Measurements from ENCODE around the gene MEF2A.

MEF2A gene

GRCh38 chr15:99763827-99764226 is 198.0 kb downstream of the MEF2A start:
- DNase-seq (ENCODE audit: low read depth in 2 of 2) = no peak

GRCh38 chr15:99764522-99764921 is 198.7 kb downstream of the MEF2A start:
- no peak for DNase-seq (ENCODE audit: low read depth in 2 of 2)

Measured in fibroblast of skin of left quadriceps (primary cell).